Measurements from ENCODE around the gene TK1.
"Not testable (repeated sequence)": the region's sequence is repeated elsewhere in the genome, so short reads cannot be mapped to it uniquely, and the experiment has no call there.

The TK1 gene

DNA sequence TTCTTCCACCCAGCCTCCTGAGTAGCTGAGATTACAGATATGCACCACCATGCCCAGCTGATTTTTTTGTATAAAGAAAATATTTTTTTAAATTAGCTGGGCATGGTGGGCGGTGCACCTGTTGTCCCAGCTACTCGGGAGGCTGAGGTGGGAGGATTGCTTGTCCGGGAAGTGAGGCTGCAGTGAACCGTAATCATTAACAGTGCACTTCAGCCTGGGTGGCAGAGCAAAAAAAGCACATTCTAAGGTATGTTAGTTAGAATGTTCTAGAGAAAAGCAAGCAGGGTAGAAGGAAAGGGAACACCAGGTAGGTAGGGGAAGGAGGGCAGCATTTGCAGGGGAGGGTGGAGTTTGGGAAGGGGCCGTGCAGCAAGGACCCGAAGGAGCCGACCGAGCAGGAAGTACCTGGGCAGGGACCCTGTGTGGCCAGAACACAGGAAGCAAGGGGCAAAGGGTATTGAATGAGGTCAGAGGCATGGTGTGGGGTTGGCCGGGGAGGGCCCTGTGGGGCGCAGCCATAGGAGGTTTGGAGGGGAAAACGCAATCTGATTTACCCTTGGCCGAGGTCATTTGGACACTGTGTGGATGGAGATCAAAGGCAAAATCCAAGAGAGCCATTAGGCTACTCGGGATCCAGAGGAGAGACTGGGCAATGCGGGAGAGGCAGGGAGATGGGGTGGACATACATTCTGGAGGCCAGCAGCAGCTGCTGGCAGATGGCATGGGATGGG lies 38.4 kb downstream of the TK1 start:
- no peak for DNase-seq (ENCODE audit: low spot score)

- no peak for DNase-seq (ENCODE audit: low spot score)
Observed at GRCh38 chr17:78147315-78147998, 39.4 kb downstream of the TK1 start.

DNA sequence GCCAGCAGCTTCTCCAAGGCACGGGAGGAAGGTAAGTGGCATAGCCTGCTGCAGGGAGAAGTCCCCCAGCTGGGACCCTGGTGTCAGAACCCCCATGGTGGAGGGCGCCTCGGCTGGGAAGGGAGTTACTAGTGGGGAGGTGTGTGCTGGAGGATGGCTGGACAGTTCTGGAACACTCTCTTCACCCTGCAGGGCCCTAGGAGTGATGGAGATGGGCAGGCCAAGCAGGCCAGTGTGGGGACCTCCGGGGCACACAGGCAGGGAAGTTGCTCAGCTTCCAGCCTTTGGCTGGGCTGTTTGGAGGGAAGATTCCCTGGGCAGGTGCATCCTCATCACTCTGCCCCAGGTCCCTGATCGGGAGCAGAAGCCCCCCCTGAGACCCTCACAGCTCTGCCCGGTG lies 40.0 kb downstream of the TK1 start:
- no peak for DNase-seq (ENCODE audit: low spot score)

- DNase-seq (ENCODE audit: low spot score): no peak
Observed at GRCh38 chr17:78146471-78146869, 40.4 kb downstream of the TK1 start.

DNA sequence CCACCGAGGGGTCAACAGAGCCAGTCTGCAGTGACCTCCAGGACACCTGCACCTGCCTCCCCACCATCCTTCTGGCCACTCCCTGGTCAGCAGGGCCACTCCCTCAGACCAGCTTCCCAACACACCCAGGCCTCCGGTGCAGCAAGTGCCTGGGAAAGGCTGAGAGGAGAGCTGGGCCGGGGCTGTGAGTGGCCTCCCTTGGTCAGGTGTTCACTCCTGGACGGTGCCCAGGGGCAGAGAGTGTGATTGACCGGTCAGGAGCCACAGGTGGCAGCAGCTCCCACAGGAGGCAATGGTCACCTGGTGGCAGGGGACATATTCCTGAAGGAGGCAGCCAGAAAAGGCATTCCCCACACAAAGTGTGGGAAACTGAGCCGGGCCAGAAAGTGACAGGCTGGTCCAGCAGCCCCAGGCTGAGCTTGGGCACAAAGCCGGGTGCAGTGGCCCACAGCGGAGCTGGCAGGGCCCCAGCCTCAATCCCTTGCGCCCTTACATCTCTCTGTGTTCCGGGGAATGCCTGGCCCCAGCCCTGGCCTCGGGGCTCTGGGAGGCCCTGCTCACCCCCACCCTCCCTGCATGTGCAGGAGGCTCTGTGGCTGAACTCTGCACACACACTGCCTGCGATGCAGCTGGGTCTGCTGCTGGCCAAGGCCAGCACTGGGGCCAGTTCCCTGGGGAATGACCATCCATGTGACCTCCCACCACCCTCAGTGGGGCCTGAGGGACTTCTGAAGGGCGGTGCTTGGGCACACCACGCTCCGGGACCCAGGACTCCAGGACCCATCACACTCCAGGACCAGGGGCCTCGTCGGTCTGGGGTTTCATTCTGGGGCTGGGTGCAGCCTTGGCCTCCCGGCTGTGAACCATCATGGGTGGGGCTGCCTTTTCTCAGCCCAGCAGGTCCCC lies 41.9 kb downstream of the TK1 start:
- DNase-seq (ENCODE audit: low spot score): no peak

DNA sequence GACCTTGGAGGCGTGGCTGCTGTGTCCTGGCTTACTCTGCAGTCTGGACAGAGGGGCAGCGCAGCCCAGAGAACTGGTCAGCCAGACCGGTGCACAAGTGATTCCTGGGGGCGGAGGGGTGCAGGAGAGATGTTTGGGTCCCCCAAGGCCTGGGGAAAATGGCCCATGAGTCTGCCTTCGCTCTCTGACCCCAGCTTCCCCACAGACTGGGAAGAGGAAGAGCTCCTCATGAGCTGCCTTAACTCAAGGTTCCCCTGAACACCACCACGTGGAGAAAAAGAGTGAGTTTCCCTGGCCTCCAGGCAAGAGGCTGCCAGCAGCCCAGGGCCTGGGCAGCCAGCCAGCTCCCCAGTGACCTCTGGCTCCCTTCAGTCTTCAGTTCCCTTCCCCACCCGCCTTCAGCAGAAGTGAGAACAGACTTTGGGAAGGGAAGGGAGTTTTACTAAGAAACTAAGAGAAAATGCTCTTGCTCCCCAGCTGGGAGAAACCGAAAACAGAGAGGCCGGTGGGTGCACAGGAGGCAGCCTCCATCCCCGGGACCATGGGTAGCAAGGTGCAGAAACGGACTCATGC lies 42.6 kb downstream of the TK1 start:
- no peak for DNase-seq (ENCODE audit: low spot score)

DNA sequence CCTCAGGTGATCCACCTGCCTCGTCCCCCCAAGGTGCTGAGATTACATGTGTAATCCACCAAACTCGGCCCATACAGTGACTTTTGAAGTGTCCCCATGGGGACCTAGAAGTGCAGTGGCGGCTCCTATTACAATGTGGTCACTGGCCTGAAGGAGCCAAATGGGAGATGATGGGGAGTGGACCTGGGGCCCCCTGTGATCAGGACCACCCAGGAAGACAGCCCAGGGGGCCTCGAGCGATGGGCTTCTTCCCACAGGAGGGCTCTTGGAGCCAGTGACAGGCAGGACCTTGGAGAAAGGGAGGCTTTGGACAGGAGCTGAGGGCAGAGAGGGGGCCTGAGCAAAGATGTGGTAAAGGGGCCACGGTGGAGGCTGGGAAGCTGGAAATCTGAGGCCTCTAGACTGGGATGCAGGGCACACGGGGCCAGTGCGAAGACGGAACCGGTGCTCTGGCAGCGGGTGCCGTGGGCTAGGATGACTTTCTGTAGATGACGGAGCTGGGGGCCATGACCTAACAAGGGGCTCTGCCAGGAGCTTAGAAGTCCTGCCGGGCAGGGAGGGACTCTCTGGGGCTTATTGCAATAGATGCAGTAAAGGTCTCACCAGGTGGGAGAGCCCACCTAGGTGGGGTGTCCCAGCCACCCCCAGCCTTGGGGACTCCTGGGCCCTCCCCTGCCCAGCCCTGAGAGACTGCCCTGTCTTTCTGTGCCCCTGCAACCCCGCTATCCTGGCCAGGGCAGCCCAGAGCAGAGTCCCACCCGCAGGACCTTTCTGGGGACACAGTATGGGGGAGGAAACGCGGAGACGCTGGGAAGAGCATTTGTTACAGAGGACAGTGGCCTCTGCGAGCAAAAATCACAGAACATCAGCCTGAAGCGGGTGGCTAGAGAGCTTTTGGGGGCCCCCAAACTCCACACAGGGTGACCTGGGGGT lies 43.4 kb downstream of the TK1 start:
- DNase-seq (ENCODE audit: low spot score): no peak

GRCh38 chr17:78142119-78142861 lies 44.6 kb downstream of the TK1 start:
- no peak for DNase-seq (ENCODE audit: low spot score)

GRCh38 chr17:78141437-78142118 lies 45.3 kb downstream of the TK1 start:
- DNase-seq (ENCODE audit: low spot score): no peak

DNA sequence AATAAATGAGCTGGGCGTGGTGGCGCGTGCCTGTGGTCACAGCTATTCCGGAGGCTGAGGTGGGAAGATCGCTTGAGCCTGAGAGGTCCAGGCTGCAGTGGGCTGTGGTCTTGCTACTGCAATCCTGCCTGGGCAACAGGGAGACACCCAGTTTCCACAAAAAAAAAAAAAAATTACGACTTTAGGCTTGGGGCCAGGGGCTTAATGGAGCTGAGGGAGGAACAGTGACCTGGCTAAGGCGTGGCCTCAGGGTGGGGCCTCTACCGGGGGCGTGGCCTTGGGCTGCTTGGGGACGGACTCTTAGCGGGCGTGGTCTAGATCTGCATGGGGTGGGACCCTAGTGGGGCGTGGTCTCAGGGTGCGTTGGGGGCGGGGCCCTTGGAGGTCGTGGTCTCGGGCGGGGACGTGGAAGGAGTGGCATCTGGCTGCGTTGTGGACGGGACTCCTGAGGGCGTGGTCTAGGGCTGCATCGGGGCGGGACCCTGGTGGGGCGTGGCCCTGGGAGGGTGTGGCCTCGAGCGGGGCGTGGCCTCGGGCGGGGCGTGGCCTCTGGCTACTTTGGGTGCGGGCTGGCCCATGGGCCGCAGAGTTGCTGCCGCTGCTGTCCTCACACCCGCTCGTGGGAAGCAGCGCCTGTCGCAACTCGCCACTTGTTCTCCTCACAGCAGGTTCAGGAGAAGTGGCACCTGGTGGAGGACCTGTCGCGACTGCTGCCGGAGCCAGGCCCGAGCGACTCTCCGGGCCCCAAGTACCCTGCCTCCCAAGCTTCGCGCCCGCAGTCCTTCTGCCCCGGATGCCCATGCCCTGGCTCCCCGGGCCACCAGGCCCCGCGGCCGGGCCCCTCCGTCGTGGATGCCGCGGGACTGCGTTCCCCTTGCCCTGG lies 46.4 kb downstream of the TK1 start:
- DNase-seq (ENCODE audit: low spot score): peak; percentile 99

- DNase-seq (ENCODE audit: low spot score): not testable (repeated sequence)
Observed at GRCh38 chr17:78139861-78140168, 47.0 kb downstream of the TK1 start.

DNA sequence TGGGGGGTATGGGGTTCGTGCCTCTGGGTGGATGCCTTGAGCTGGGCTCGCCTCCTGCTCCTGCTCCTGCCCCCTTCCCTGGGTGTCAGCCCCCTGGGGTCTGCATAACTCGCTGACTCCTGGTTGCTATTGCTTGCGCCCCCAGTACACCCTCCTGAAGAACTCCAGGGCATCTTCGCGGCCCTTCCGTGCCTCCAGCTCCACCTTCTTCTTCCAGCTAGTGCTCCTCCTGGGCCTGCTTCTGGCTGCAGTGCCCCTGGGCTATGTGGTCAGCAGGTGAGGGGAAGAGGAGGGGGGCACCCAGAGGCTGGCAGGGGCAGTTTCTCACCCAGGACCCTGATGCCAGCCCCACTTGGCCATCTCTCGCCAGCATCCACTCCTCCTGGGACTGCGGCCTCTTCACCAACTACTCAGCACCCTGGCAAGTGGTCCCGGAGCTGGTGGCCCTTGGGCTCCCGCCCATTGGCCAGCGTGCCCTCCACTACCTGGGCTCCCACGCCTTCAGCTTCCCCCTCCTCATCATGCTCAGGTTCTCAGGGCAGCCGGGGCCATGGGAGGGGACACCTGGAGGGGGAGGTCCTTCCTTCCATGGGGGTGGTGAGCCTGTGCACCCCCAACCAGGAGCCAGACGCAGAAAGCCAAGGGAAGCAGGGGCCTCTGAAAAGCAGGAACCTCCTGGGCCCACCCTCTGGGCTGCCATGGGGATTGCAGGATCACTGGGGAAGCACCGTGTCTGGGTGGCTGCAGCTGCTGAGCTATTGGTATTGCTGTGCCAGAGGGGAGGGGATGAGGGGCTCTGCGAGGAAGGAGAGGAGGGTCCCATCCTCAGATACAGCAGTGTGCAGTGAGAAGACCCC lies 48.4 kb downstream of the TK1 start:
- DNase-seq (ENCODE audit: low spot score): no peak

DNA sequence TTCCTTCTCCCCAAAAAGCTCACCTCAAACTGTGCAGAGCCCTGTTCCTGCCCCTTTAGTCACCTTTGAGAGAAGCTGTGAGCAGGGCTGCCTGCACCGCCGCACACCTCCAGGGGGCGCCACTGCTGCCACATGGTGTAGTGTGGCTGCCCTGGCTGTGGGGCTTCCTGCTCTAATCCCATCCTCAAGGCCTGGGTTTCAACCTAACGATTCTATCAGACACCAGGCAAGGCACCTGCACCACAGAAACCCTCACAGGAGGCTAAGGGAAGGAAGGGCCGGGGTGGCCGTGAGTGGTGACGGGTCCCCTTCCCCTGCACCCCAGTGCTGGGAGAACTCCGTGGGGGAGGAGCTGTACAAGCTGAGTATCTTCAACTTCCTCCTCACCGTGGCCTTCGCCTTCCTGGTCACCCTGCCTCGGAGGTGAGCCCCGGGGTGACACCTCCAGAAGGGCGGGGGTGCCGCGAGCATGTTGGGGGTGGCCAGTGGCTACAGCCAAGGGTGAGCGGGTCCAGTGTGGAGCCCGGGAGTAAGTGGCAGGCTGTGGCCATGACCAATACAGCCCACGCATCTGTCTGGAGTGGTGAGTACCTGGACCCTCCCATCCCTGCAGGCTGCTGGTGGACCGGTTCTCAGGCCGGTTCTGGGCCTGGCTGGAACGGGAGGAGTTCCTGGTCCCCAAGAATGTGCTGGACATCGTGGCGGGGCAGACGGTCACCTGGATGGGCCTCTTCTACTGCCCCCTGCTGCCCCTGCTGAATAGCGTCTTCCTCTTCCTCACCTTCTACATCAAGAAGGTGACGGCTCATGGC lies 49.3 kb downstream of the TK1 start:
- no peak for DNase-seq (ENCODE audit: low spot score)

- no peak for DNase-seq (ENCODE audit: low spot score)
Observed at GRCh38 chr17:78135858-78136500, 50.9 kb downstream of the TK1 start.

DNA sequence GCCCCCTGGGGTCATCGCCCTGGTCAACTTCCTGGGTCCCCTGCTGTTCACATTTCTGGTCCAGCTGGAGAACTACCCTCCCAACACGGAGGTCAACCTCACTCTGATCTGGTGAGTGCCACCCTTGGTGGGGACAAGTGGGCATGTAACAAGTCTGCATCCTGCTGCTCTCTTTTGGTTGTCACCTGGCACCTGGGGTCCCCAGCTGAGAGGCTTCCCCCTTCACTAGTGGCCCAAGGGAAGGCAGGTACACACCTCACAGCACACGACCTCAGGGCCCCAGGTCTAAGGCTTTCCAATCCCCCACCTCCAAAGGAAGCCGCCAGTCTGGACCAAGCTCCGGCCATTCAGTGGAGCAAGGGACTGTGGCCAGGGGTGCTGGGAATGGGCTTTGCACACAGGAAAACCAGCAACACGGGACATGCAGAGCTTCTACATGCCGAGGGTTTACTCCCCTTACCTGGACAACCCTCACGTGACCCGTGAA lies 51.9 kb downstream of the TK1 start:
- no peak for DNase-seq (ENCODE audit: low spot score)

All from D341Med (cell line).